Measurements from ENCODE around the gene ARHGEF37.
A peak's percentile ranks its signal among the peaks of the same experiment; 100 is the strongest.

The ARHGEF37 gene

GRCh38 chr5:149604321-149604720, 23.0 kb downstream of the ARHGEF37 start:
- peaks cover 5% of the 10 kb centered on the region for H3K9me3 ChIP-seq (ENCODE audit: control insufficient read depth, insufficient read depth, low read length)
- no peaks in the 10 kb centered on the region for H3K27me3 ChIP-seq (ENCODE audit: control insufficient read depth, low read length)
- H3K27ac ChIP-seq (ENCODE audit: low read depth, low read length) = peak overlapping the region; percentile 100
- peaks cover 10% of the 10 kb centered on the region for H3K79me2 ChIP-seq (ENCODE audit: control insufficient read depth, low read length)
- TF ChIP-seq EZH2phosphoT487 (IDR thresholded peaks at IDR 0.05; ENCODE audit: borderline replicate concordance, low read length) (no peak), CTCF (IDR thresholded peaks at IDR 0.05; ENCODE audit: low read depth, low read length, poor library complexity, severe bottlenecking) (no peak)
- peaks cover 43% of the 10 kb centered on the region for H3K36me3 ChIP-seq (ENCODE audit: control insufficient read depth, low read length)
- H3F3A ChIP-seq (ENCODE audit: control insufficient read depth, insufficient read depth) = peaks cover 49% of the 10 kb centered on the region
- H3K4me1 ChIP-seq (ENCODE audit: control insufficient read depth, low read length) = peaks cover 97% of the 10 kb centered on the region
- no peak overlapping the region for H3K4me2 ChIP-seq (ENCODE audit: low read length)
- H3K4me3 ChIP-seq (ENCODE audit: low read length) = no peak overlapping the region
- H4K20me1 ChIP-seq (ENCODE audit: control insufficient read depth, insufficient read depth, low read depth, low read length) = no peaks in the 10 kb centered on the region
- H3K9me2 ChIP-seq (replicated peaks; ENCODE audit: control insufficient read depth, low read length) = no peaks in the 10 kb centered on the region

DNA sequence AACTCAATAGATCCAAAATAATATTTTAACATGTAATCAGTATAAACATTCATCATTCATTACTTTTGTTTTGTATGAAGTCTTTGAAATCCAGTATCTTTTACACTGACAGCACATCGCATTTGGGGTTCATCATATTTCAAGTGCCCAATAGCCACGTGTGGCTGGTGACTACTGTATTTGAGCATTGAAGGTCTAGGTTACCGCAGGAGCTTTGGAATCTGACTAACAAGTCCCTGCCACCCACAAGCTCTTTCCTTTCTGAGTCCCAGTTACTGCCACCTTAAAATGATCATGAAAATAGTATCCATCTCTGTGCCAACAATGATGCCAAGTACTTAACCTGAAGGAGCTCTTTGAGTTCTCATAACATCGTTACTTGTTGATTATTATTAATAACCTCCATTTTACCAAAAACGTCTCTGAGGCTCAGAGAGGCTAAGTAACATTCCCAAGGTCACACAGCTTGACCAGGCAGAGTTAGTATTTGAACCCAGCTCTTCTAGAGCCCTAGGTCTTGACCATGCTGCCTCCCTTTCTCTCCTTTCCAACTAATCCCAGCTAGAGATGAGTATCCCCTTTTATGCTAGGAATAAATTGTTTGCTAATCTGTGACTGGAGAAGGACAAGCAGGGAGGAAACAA, 24.2 kb downstream of the ARHGEF37 start:
- Histone ChIP-seq H4K20me1 (ENCODE audit: control insufficient read depth, insufficient read depth, low read depth, low read length) (no peaks in the 10 kb centered on the region), H3K4me1 (ENCODE audit: control insufficient read depth, low read length) (peaks cover 97% of the 10 kb centered on the region), H3K27ac (ENCODE audit: low read depth, low read length) (peak overlapping the region; percentile 100), H3K79me2 (ENCODE audit: control insufficient read depth, low read length) (peaks cover 21% of the 10 kb centered on the region), H3K9me2 (replicated peaks; ENCODE audit: control insufficient read depth, low read length) (no peaks in the 10 kb centered on the region), H3F3A (ENCODE audit: control insufficient read depth, insufficient read depth) (peaks cover 39% of the 10 kb centered on the region), H3K27me3 (ENCODE audit: control insufficient read depth, low read length) (no peaks in the 10 kb centered on the region), H3K9me3 (ENCODE audit: control insufficient read depth, insufficient read depth, low read length) (peaks cover 13% of the 10 kb centered on the region), H3K4me2 (ENCODE audit: low read length) (peak overlapping the region; percentile 77), H3K36me3 (ENCODE audit: control insufficient read depth, low read length) (peaks cover 55% of the 10 kb centered on the region), H3K4me3 (ENCODE audit: low read length) (peak overlapping the region; percentile 59)
- TF ChIP-seq EZH2phosphoT487 (IDR thresholded peaks at IDR 0.05; ENCODE audit: borderline replicate concordance, low read length) = no peak

GRCh38 chr5:149605998-149606724, 24.9 kb downstream of the ARHGEF37 start:
- peak overlapping the region; percentile 77 for H3K4me2 ChIP-seq (ENCODE audit: low read length)
- peaks cover 97% of the 10 kb centered on the region for H3K4me1 ChIP-seq (ENCODE audit: control insufficient read depth, low read length)
- H3K27me3 ChIP-seq (ENCODE audit: control insufficient read depth, low read length) = no peaks in the 10 kb centered on the region
- H3K9me3 ChIP-seq (ENCODE audit: control insufficient read depth, insufficient read depth, low read length) = peaks cover 13% of the 10 kb centered on the region
- H3K27ac ChIP-seq (ENCODE audit: low read depth, low read length) = peak overlapping the region; percentile 100
- H4K20me1 ChIP-seq (ENCODE audit: control insufficient read depth, insufficient read depth, low read depth, low read length) = no peaks in the 10 kb centered on the region
- peaks cover 35% of the 10 kb centered on the region for H3F3A ChIP-seq (ENCODE audit: control insufficient read depth, insufficient read depth)
- peaks cover 28% of the 10 kb centered on the region for H3K79me2 ChIP-seq (ENCODE audit: control insufficient read depth, low read length)
- TF ChIP-seq CTCF (IDR thresholded peaks at IDR 0.05; ENCODE audit: low read depth, low read length, poor library complexity, severe bottlenecking) (no peak), EZH2phosphoT487 (IDR thresholded peaks at IDR 0.05; ENCODE audit: borderline replicate concordance, low read length) (no peak)
- H3K4me3 ChIP-seq (ENCODE audit: low read length) = peak overlapping the region; percentile 59
- H3K9me2 ChIP-seq (replicated peaks; ENCODE audit: control insufficient read depth, low read length) = no peaks in the 10 kb centered on the region
- H3K36me3 ChIP-seq (ENCODE audit: control insufficient read depth, low read length) = peaks cover 57% of the 10 kb centered on the region
